Measurements from ENCODE around the gene CSF3R. TPM values are rescaled to one million over a fixed set of nuclear protein-coding genes. Genes with fewer than 3 reads are reported as not detected.
"Not testable (repeated sequence)": the region's sequence is repeated elsewhere in the genome, so short reads cannot be mapped to it uniquely, and the experiment has no call there.

Gene CSF3R
- total RNA-seq, 2 experiments from 2014 or later = not detected

- ChIA-PET POLR2A (no interaction called here), CTCF (interaction anchor here (0.6 to 2.6 kb wide), 20 partner anchors 9 to 922 kb away, joined by 3 to 13 read pairs (median 3); no protein-coding TSS in a partner anchor)
Observed at GRCh38 chr1:36515315-36516138, 32.8 kb upstream of the CSF3R start.

GRCh38 chr1:36514501-36514900, 31.8 kb upstream of the CSF3R start:
- CTCF ChIA-PET = interaction anchor here (0.6 to 1.3 kb wide), 3 partner anchors 15 to 78 kb away, joined by 3 read pairs; no protein-coding TSS in a partner anchor
- POLR2A ChIA-PET = no interaction called here

- ChIA-PET CTCF (interaction anchor here (1.3 kb wide), 2 partner anchors 15 to 16 kb away, joined by 3 read pairs; no protein-coding TSS in a partner anchor), POLR2A (no interaction called here)
Observed at GRCh38 chr1:36513676-36514473, 31.2 kb upstream of the CSF3R start.

GRCh38 chr1:36512842-36513241, 30.1 kb upstream of the CSF3R start:
- ChIA-PET POLR2A (no interaction called here), CTCF (no interaction called here)

GRCh38 chr1:36511804-36512798, 29.4 kb upstream of the CSF3R start:
- ChIA-PET POLR2A (no interaction called here), CTCF (no interaction called here)

- POLR2A ChIA-PET, CTCF ChIA-PET: not testable (repeated sequence)
Observed at GRCh38 chr1:36511220-36511619, 28.5 kb upstream of the CSF3R start.

GRCh38 chr1:36510418-36510817, 27.7 kb upstream of the CSF3R start:
- CTCF ChIA-PET = interaction anchor here (0.6 to 0.7 kb wide), 3 partner anchors 67 to 861 kb away, joined by 3 to 4 read pairs (median 3); no protein-coding TSS in a partner anchor
- POLR2A ChIA-PET = interaction anchor here (0.7 kb wide), 1 partner anchor 526 kb away, joined by 3 read pairs; no protein-coding TSS in a partner anchor

- CTCF ChIA-PET = interaction anchor here (3.3 kb wide), 1 partner anchor 8 kb away, joined by 13 read pairs; no protein-coding TSS in a partner anchor
Observed at GRCh38 chr1:36508257-36508656, 25.5 kb upstream of the CSF3R start.

GRCh38 chr1:36506276-36506920, 23.7 kb upstream of the CSF3R start:
- ChIA-PET POLR2A (no interaction called here), CTCF (interaction anchor here (3.3 kb wide), 1 partner anchor 10 kb away, joined by 13 read pairs; no protein-coding TSS in a partner anchor)

More at GRCh38 chr1:36508257-36508656, 25.5 kb upstream of the CSF3R start:
- POLR2A ChIA-PET = no interaction called here

- ChIA-PET POLR2A (no interaction called here), CTCF (interaction anchor here (3.2 kb wide), 1 partner anchor 13 kb away, joined by 7 read pairs; no protein-coding TSS in a partner anchor)
Observed at GRCh38 chr1:36503733-36504132, 21.0 kb upstream of the CSF3R start.

GRCh38 chr1:36503159-36503558, 20.4 kb upstream of the CSF3R start:
- POLR2A ChIA-PET = no interaction called here

GRCh38 chr1:36502616-36503015, 19.9 kb upstream of the CSF3R start:
- ChIA-PET CTCF (interaction anchor here (3.2 kb wide), 1 partner anchor 14 kb away, joined by 7 read pairs; no protein-coding TSS in a partner anchor), POLR2A (no interaction called here)

More at GRCh38 chr1:36503159-36503558, 20.4 kb upstream of the CSF3R start:
- CTCF ChIA-PET = interaction anchor here (3.2 kb wide), 1 partner anchor 13 kb away, joined by 7 read pairs; no protein-coding TSS in a partner anchor

GRCh38 chr1:36501911-36502310, 19.2 kb upstream of the CSF3R start:
- POLR2A ChIA-PET = not testable (repeated sequence)

GRCh38 chr1:36497207-36497606, 14.5 kb upstream of the CSF3R start:
- CTCF ChIA-PET = interaction anchor here (2.2 kb wide), 1 partner anchor 19 kb away, joined by 6 read pairs; no protein-coding TSS in a partner anchor
- POLR2A ChIA-PET = no interaction called here

More at GRCh38 chr1:36501911-36502310, 19.2 kb upstream of the CSF3R start:
- CTCF ChIA-PET = interaction anchor here (3.2 kb wide), 1 partner anchor 15 kb away, joined by 7 read pairs; no protein-coding TSS in a partner anchor

- CTCF ChIA-PET = no interaction called here
Observed at GRCh38 chr1:36494971-36495370, 12.3 kb upstream of the CSF3R start.

GRCh38 chr1:36493524-36493923, 10.8 kb upstream of the CSF3R start:
- POLR2A ChIA-PET = no interaction called here
- CTCF ChIA-PET = no interaction called here

More at GRCh38 chr1:36494971-36495370, 12.3 kb upstream of the CSF3R start:
- POLR2A ChIA-PET = no interaction called here

GRCh38 chr1:36492491-36492890, 9.8 kb upstream of the CSF3R start:
- CTCF ChIA-PET = no interaction called here
- POLR2A ChIA-PET = no interaction called here
